Fibroblast of skin of back (primary cell): ENCODE data around the gene HOGA1.
"Not testable (repeated sequence)": the region's sequence is repeated elsewhere in the genome, so short reads cannot be mapped to it uniquely, and the experiment has no call there.

ENCODE experiments used
- DNase-seq: peaks from one replicate; pipeline ENCODE4 v3.0.0-alpha.2; 2013

The HOGA1 gene

GRCh38 chr10:97612386-97612785 lies 28.2 kb downstream of the HOGA1 start:
- DNase-seq: peak; percentile 54

- no peak for DNase-seq
Observed at GRCh38 chr10:97618285-97618684, 34.1 kb downstream of the HOGA1 start.

- DNase-seq: no peak
Observed at GRCh38 chr10:97618733-97619132, 34.5 kb downstream of the HOGA1 start.

- DNase-seq: no peak
Observed at GRCh38 chr10:97623277-97623676, 39.1 kb downstream of the HOGA1 start.

GRCh38 chr10:97627731-97628130 lies 43.5 kb downstream of the HOGA1 start:
- DNase-seq: no peak

GRCh38 chr10:97628228-97628627 lies 44.0 kb downstream of the HOGA1 start:
- no peak for DNase-seq

- DNase-seq: no peak
Observed at GRCh38 chr10:97629289-97629688, 45.1 kb downstream of the HOGA1 start.

GRCh38 chr10:97631098-97631497 lies 46.9 kb downstream of the HOGA1 start:
- no peak for DNase-seq

GRCh38 chr10:97632949-97633884 lies 49.0 kb downstream of the HOGA1 start, which contains the start of gene MORN4:
MORN4 (minus strand) TSS chr10:97633500; CDS start chr10:97619653, 13,847 bp downstream.
- DNase-seq: peak; percentile 93

- DNase-seq: peak; percentile 18
Observed at GRCh38 chr10:97633921-97634320, 49.7 kb downstream of the HOGA1 start.

GRCh38 chr10:97635577-97635976 lies 51.4 kb downstream of the HOGA1 start:
- DNase-seq: no peak

GRCh38 chr10:97639090-97639489 lies 54.9 kb downstream of the HOGA1 start:
- DNase-seq: not testable (repeated sequence)

- DNase-seq: peak; percentile 99
Observed at GRCh38 chr10:97640174-97640867, 56.1 kb downstream of the HOGA1 start, which contains the start of gene PI4K2A. PI4K2A (plus strand) TSS chr10:97640671; CDS start chr10:97640743, 72 bp downstream.

- peak; percentile 39 for DNase-seq
Observed at GRCh38 chr10:97640868-97641811, 57.0 kb downstream of the HOGA1 start.

- not testable (repeated sequence) for DNase-seq
Observed at GRCh38 chr10:97642471-97643159, 58.4 kb downstream of the HOGA1 start.

- DNase-seq: no peak
Observed at GRCh38 chr10:97643441-97643985, 59.3 kb downstream of the HOGA1 start.

- DNase-seq: no peak
Observed at GRCh38 chr10:97644936-97645335, 60.7 kb downstream of the HOGA1 start.

GRCh38 chr10:97647556-97647955 lies 63.4 kb downstream of the HOGA1 start:
- peak; percentile 50 for DNase-seq

- peak; percentile 99 for DNase-seq
Observed at GRCh38 chr10:97648562-97649404, 64.6 kb downstream of the HOGA1 start.

GRCh38 chr10:97649405-97649750 lies 65.2 kb downstream of the HOGA1 start:
- not testable (repeated sequence) for DNase-seq
